Stimulated activated naive B cell treated with anti-CD40 and anti-IgM and Interleukin-4, amounts not matched to agents 10 μg/mL and 1 μg/mL and 100 μg/mL, for 72 hours (primary cell): Measurements from ENCODE around the gene OR4D1.

ENCODE experiments used
- ATAC-seq, 2 donors: fragments of 150-1000 bp; cut with Tn5 transposase; replicated peaks; 2 replicates each; pipeline ENCODE4 v1.10.0; 2021; ENCODE audit warnings: moderate library complexity in 1 of 2
- DNase-seq: peaks from one replicate; pipeline ENCODE4 v3.0.0; 2021
- H3K27ac Mint-ChIP-seq: one replicate; pipeline ENCODE4 v1.8.0; 2022; ENCODE audit warnings: mild to moderate bottlenecking, mixed read lengths
- H3K27me3 Mint-ChIP-seq, 2 donors: one replicate each; pipeline ENCODE4 v1.8.0; 2022; ENCODE audit warnings: mixed read lengths in 2 of 2
- H3K36me3 Mint-ChIP-seq, 2 donors: one replicate each; pipeline ENCODE4 v1.8.0; 2022; ENCODE audit warnings: mixed read lengths in 2 of 2, mild to moderate bottlenecking in 1 of 2
- H3K4me1 Mint-ChIP-seq, 2 donors: one replicate each; pipeline ENCODE4 v1.8.0; 2022; ENCODE audit warnings: mixed read lengths in 2 of 2, mild to moderate bottlenecking in 1 of 2
- H3K4me3 Mint-ChIP-seq, 2 donors: one replicate each; pipeline ENCODE4 v1.8.0; 2022; ENCODE audit warnings: mild to moderate bottlenecking in 2 of 2, mixed read lengths in 2 of 2, moderate library complexity in 1 of 2
- H3K9me3 Mint-ChIP-seq, 2 donors: one replicate each; pipeline ENCODE4 v1.8.0; 2022; ENCODE audit warnings: mixed read lengths in 2 of 2, mild to moderate bottlenecking in 1 of 2

Gene OR4D1

GRCh38 chr17:58192612-58193011, 44.4 kb downstream of the OR4D1 start, which contains the start of gene EPX:
TSS of gene EPX (plus strand) at chr17:58192726. CDS start at chr17:58192847, 121 bp downstream.
- Mint-ChIP-seq H3K9me3 (no peaks in the 10 kb centered on the region), H3K4me3 (no peak within 1 kb of the TSS), H3K36me3 (no peaks in the 10 kb centered on the region), H3K27me3 (peaks cover 37 to 56% of the 10 kb centered on the region in 2 donors), H3K4me1 (peaks cover 2 to 5% of the 10 kb centered on the region in 2 donors), H3K27ac (no peak within 1 kb of the TSS)
- no peak for ATAC-seq
- DNase-seq: no peak

GRCh38 chr17:58193641-58194255, 45.6 kb downstream of the OR4D1 start:
- H3K27me3 Mint-ChIP-seq: peaks cover 44 to 65% of the 10 kb centered on the region in 2 donors
- H3K27ac Mint-ChIP-seq: no peak overlapping the region
- no peak for DNase-seq
- H3K4me1 Mint-ChIP-seq: peaks cover 2 to 5% of the 10 kb centered on the region in 2 donors
- H3K36me3 Mint-ChIP-seq: no peaks in the 10 kb centered on the region
- no peak for ATAC-seq
- no peaks in the 10 kb centered on the region for H3K9me3 Mint-ChIP-seq
- no peak overlapping the region for H3K4me3 Mint-ChIP-seq

DNA sequence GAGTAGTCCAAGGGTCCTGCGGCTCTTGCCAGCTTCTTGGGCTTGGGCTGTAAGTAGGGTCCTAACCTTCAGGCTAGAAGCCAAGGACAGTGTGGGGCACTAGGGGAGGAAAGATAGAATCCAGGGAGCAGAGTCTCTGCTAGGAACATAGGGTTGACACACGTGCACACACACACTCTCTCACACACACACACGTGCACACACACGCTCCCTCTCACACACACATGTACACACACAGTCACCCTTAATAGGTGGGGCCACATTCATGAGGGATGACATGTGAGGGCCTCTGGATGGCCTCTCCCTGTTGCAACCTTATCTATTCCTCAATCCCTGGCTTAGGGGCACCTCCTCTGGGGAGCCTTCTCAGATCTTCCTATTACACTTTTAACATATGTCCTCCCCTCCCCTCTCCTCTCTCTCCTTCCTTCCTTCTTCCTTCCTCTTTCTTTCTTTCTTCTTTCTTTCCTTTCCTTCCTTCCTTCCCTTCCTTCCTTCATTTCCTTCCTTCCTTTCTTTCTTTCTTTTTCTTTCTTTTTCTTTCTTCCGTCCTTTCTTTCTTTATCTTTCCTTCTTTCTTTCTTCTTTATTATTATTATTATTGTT, 47.4 kb downstream of the OR4D1 start:
- Mint-ChIP-seq H3K36me3 (no peaks in the 10 kb centered on the region), H3K9me3 (no peaks in the 10 kb centered on the region), H3K27me3 (peaks cover 44 to 69% of the 10 kb centered on the region in 2 donors), H3K27ac (no peak overlapping the region), H3K4me1 (peaks cover 5 to 8% of the 10 kb centered on the region in 2 donors), H3K4me3 (no peak overlapping the region)
- DNase-seq: no peak
- no peak for ATAC-seq

DNA sequence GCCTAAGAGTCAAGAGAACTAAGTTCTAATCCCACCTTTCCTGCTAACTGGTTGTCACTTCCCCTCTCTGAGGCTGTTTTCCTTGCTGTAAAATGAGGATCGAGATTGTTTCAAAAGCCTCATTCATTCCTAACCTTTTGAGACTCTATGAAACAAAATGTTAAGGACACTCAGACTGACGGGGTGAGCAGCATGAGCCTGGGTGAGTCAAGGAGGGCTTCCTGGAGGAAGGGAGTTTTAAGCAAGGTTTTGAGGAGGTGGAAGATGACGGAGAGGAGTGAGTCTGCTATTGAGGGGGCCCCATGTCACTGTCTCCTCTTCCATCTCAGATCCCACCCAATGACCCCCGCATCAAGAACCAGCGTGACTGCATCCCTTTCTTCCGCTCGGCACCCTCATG, 48.4 kb downstream of the OR4D1 start:
- no peaks in the 10 kb centered on the region for H3K9me3 Mint-ChIP-seq
- H3K27ac Mint-ChIP-seq: no peak overlapping the region
- no peak overlapping the region for H3K4me3 Mint-ChIP-seq
- H3K4me1 Mint-ChIP-seq: peaks cover 5 to 8% of the 10 kb centered on the region in 2 donors
- H3K36me3 Mint-ChIP-seq: no peaks in the 10 kb centered on the region
- H3K27me3 Mint-ChIP-seq: peaks cover 35 to 59% of the 10 kb centered on the region in 2 donors
- DNase-seq: no peak
- no peak for ATAC-seq

DNA sequence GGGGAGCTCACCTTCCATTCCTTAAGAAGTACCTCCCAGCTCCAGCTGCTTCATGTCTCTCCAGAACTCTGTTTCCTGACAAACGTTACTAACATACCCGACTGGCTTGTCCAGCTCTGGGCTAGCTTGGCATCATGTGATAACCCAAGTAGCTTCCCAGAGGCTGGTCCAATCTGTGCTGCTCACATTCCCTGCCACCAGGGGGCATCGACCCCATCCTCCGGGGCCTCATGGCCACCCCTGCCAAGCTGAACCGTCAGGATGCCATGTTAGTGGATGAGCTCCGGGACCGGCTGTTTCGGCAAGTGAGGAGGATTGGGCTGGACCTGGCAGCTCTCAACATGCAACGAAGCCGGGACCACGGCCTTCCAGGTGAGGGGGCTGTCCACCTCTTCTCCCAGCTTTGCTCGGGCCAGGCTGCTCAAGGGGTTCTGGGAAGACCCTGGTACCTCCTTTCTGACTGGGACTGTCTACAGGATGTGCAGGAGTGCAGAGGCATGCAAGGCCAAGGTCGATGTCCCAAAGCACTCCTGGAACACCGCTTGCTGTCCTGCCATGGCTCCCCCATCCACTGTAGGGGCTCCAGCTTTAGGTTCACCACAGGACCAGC, 51.9 kb downstream of the OR4D1 start:
- no peaks in the 10 kb centered on the region for H3K9me3 Mint-ChIP-seq
- DNase-seq (peak; percentile 47), ATAC-seq (peak; percentile 92 to 94)
- H3K4me1 Mint-ChIP-seq: peaks cover 3 to 8% of the 10 kb centered on the region in 2 donors
- peaks cover 2% of the 10 kb centered on the region in 2 donors for H3K36me3 Mint-ChIP-seq
- peaks cover 35 to 39% of the 10 kb centered on the region in 2 donors for H3K27me3 Mint-ChIP-seq
- no peak overlapping the region for H3K4me3 Mint-ChIP-seq
- H3K27ac Mint-ChIP-seq: no peak overlapping the region

DNA sequence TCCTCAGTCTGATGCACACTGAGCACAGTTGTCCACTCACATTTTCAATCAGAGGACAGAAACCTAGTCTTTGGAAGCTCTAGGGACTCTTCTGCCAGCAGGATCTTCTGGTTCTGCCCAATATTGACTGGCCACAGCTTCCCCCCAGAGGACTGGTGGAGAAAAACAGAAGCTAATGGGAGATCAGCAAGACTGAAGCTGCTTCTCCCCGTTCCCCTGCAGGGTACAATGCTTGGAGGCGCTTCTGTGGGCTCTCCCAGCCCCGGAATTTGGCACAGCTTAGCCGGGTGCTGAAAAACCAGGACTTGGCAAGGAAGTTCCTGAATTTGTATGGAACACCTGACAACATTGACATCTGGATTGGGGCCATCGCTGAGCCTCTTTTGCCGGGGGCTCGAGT, 54.7 kb downstream of the OR4D1 start:
- H3K4me1 Mint-ChIP-seq: peaks cover 3 to 8% of the 10 kb centered on the region in 2 donors
- H3K4me3 Mint-ChIP-seq: no peak overlapping the region
- ATAC-seq: no peak
- H3K27ac Mint-ChIP-seq: no peak overlapping the region
- peaks cover 21 to 24% of the 10 kb centered on the region in 2 donors for H3K27me3 Mint-ChIP-seq
- H3K36me3 Mint-ChIP-seq: peaks cover 13 to 14% of the 10 kb centered on the region in 2 donors
- no peak for DNase-seq
- no peaks in the 10 kb centered on the region for H3K9me3 Mint-ChIP-seq

- Mint-ChIP-seq H3K9me3 (no peaks in the 10 kb centered on the region), H3K36me3 (peaks cover 24 to 27% of the 10 kb centered on the region in 2 donors), H3K27ac (no peak overlapping the region), H3K27me3 (peaks cover 5 to 8% of the 10 kb centered on the region in 2 donors), H3K4me1 (peaks cover 3 to 5% of the 10 kb centered on the region in 2 donors), H3K4me3 (no peak overlapping the region)
- no peak for ATAC-seq
- no peak for DNase-seq
These were observed 56.6 kb downstream of the OR4D1 start for GRCh38 chr17:58204796-58205195.

DNA sequence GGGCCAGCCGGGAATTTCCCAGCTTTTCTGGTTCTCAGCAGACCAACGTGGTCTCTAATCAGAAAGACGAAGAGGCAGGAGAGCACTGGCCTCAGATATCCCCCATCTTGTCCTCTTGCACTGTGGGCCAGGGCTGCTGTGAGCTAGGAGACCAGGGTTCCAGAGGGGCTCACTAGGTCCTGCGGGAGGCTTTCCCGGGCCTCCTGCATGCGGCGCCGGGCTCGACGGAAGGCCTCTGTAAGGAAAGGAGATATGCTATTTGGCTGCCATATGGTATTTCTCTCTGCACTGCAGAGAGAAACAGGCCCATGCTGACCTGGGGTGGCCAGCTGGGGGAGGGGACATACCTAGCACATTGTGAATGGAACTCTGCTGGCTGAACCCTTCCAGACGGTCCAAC, 57.8 kb downstream of the OR4D1 start:
- no peak overlapping the region for H3K27ac Mint-ChIP-seq
- no peak for ATAC-seq
- no peaks in the 10 kb centered on the region for H3K9me3 Mint-ChIP-seq
- H3K27me3 Mint-ChIP-seq: no peaks in the 10 kb centered on the region
- no peak overlapping the region for H3K4me3 Mint-ChIP-seq
- H3K36me3 Mint-ChIP-seq: peaks cover 31 to 35% of the 10 kb centered on the region in 2 donors
- DNase-seq: no peak
- no peaks in the 10 kb centered on the region for H3K4me1 Mint-ChIP-seq

DNA sequence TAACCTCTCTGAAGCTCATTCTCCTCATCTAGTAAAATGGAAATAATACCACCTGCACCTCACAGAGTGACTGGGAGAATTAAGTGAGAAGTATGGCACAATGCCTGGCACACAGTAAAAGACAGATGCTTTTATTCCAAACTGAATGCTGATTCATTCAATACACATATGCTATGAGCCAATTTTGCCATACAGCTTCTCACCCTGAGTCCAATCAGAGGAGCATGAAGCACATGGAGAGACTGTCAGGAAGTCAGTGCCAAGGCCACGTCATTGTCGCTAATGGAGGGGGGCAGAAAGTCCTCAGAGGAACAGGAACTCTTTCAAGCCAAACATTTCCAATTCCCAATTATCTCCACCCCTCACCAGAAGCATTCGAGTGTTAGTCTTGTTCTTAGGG, 59.3 kb downstream of the OR4D1 start:
- ATAC-seq: no peak
- H3K27me3 Mint-ChIP-seq: no peaks in the 10 kb centered on the region
- DNase-seq: no peak
- no peak overlapping the region for H3K27ac Mint-ChIP-seq
- H3K9me3 Mint-ChIP-seq: no peaks in the 10 kb centered on the region
- peaks cover 31 to 40% of the 10 kb centered on the region in 2 donors for H3K36me3 Mint-ChIP-seq
- no peaks in the 10 kb centered on the region for H3K4me1 Mint-ChIP-seq
- no peak overlapping the region for H3K4me3 Mint-ChIP-seq

DNA sequence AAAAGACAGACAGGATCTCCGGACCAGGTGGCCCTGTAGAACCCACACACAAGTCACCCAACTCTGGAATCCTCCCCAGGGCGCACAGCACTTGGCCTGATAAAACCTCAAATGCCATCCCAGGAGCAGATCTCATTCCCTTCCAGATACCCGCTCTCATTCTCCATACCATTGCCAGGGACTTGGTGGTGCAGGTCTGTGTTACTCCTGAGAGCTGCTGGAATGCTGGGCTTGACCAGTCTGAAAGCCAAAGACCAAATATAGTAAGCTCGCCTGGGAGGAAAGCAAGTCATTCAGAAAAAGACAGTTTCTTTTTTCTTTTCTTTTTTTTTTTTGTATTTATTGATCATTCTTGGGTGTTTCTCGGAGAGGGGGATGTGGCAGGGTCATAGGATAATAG, 60.2 kb downstream of the OR4D1 start:
- DNase-seq (no peak), ATAC-seq (no peak)
- H3K27ac Mint-ChIP-seq: no peak overlapping the region
- no peak overlapping the region for H3K4me3 Mint-ChIP-seq
- H3K4me1 Mint-ChIP-seq: no peaks in the 10 kb centered on the region
- H3K36me3 Mint-ChIP-seq: peaks cover 34 to 45% of the 10 kb centered on the region in 2 donors
- H3K27me3 Mint-ChIP-seq: no peaks in the 10 kb centered on the region
- H3K9me3 Mint-ChIP-seq: no peaks in the 10 kb centered on the region
